ENCODE measurements around the gene CDC6.

DNA sequence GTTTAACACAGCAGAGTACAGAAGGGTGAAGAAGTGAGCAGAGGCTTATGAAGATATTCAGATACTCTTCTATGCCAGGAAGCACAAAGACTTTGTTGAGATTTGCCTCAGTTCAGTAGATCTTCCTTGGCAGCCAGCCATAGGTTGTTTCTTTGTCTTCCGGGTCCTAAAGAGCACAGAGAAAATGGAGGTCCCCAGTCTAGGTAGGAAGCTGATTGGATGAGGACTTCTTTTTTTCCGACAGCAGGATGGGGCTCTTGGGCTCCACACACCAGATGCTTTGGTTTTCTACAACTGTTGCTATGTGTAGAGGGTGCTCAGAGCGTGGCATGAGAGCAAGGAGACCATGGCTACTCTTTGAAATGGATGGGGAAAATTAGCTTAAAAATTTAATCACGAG, 8.3 kb upstream of the CDC6 start:
- TF ChIP-seq, protein P1, sequence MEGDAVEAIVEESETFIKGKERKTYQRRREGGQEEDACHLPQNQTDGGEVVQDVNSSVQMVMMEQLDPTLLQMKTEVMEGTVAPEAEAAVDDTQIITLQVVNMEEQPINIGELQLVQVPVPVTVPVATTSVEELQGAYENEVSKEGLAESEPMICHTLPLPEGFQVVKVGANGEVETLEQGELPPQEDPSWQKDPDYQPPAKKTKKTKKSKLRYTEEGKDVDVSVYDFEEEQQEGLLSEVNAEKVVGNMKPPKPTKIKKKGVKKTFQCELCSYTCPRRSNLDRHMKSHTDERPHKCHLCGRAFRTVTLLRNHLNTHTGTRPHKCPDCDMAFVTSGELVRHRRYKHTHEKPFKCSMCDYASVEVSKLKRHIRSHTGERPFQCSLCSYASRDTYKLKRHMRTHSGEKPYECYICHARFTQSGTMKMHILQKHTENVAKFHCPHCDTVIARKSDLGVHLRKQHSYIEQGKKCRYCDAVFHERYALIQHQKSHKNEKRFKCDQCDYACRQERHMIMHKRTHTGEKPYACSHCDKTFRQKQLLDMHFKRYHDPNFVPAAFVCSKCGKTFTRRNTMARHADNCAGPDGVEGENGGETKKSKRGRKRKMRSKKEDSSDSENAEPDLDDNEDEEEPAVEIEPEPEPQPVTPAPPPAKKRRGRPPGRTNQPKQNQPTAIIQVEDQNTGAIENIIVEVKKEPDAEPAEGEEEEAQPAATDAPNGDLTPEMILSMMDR (IDR thresholded peaks at IDR 0.05): no peak
- TF ChIP-seq POLR2A (IDR thresholded peaks at IDR 0.05) (no peak), POLR2AphosphoS5 (IDR thresholded peaks at IDR 0.05; ENCODE audit: insufficient read depth in 1 of 2, low read depth in 1 of 2) (no peak)
